ENCODE measurements around the gene DLG1. TPM values are rescaled to one million over a fixed set of nuclear protein-coding genes. Genes with fewer than 3 reads are reported as not detected.

DLG1 gene
- total RNA-seq, 2 experiments from 2014 or later, result 56.1 to 62.1 TPM

DNA sequence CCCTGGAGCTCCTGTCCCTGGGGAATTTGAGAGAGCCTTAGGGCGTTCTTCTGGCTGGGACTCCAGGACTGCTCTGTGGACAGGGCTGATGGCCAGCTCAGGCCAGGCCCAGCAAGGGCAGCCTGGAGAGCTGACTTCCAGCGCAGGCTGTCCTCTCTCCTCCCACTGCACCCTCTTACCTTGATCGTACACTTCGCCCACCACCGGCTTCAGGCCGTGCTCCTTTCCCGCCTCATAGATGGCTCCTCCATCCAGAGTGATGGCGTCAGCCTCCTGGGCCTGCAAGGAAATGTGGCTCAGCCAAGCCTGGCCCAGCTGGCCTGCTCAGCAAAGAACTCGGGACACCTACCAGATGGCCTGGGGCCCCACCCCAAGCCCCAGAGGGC lies 271.9 kb downstream of the DLG1 start:
- CTCF ChIA-PET, result interaction anchor here (0.8 kb wide), 1 partner anchor 54 kb away, joined by 4 read pairs; no protein-coding TSS in a partner anchor
- POLR2A ChIA-PET, result no interaction called here

DNA sequence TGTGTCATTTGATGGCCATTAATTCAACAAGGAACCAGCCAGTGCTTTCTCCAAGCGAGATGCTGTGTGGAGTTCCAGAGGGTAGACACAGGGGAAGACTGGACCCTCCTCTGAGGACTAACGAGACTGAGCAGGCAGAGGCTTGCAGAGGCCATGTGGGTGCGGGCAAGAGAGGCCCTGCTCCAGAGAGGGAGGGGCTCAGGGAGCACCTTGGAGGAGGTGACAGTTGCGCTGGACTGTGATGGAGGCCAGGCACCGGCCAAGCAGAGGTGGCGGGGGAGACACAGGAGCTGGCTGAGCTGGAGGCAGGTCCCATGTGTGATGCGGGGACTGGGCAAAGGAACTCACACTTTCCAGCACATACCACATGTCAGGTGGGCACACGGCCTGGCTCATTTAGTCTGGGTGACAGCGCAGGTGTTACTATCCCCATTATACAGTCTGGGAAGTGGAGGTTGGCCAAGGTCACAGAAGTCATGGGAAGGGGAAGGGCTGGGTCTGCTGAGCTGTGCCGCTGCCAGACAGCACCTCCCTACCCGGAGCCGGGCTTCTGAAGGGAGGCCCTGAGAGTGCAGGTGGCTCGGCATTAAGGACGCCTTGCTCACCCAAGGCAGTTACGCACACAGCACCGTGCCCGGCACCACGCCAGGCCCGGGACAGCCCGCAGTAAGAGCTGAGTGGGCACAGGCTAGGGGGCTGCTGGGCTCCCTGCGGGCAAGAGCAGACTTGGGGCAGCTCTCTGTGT lies 272.5 kb downstream of the DLG1 start:
- ChIA-PET CTCF (interaction anchor here (0.8 kb wide), 1 partner anchor 54 kb away, joined by 4 read pairs; no protein-coding TSS in a partner anchor), POLR2A (no interaction called here)

DNA sequence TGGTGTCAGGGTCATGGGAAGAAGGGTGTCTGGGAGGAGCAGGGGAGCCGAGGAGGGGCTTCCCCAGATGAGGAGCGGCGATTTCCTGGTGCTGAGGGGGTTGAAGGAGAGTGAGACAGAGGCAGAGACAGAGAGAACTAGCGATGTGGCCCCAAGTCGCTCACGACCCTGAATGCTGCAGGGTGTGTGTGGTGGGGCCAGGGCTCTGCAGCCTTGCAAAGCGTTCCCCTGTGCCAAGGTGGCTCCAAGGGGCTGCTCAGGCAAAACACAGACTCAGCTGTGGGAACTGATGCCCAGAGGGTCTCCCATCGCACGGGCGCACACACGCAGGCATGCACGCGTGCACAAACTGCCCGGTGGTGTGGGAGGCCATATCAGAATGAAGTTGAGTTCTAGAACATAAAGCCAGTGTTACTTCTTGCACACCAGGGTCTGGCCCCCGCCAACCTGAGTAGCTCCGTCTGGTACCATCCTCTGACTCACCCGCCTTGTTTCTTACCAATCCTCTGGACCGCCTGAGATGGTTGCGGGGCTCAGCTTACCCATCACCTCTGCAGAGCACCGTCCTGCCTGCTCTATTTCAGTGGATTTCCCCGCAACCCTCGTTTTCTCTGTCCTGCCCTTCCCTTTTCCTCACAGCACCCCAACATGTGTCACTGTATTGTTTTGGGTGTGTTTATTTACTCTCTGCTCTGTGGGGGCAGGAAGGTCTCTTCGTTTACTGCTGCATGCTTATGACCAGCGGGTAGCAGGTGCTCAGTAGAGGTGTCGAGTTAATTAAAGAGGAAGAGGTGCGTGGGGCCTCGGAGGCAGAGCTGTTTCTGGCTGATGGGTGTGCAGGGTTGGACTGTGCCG lies 273.3 kb downstream of the DLG1 start:
- CTCF ChIA-PET, result no interaction called here
- POLR2A ChIA-PET, result no interaction called here

DNA sequence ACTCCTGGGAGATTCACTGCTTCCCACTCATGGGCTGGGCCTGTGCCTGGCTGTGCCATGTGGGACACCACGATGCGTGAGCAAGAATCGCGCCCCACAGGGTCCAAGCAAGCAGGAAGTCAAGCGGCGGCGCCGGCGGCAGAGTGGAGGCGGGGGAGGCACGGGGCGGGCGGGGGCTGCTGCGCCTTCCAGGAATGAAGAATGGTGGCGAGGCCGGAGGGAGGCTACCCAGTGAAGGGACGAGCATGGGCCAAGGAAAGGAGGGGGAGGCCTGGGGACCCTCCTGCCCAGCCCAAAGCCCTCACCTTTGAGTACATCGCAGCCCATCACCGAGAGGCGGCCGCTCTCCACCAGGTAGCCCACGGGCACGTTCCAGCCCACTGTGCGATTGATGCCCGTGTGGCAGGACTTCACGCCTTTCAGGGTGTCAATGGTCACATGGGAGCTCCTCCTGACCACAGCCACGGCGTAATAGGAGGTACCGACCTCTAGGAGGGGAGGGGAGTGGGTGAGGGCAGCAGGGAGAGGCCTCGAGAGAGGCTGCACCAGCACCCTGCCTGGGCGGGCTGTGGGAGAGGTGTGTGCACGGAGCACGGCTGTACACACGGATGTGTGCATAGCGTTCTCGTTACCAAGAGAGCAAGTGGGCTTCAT lies 274.3 kb downstream of the DLG1 start:
- CTCF ChIA-PET, result no interaction called here
- POLR2A ChIA-PET, result no interaction called here

DNA sequence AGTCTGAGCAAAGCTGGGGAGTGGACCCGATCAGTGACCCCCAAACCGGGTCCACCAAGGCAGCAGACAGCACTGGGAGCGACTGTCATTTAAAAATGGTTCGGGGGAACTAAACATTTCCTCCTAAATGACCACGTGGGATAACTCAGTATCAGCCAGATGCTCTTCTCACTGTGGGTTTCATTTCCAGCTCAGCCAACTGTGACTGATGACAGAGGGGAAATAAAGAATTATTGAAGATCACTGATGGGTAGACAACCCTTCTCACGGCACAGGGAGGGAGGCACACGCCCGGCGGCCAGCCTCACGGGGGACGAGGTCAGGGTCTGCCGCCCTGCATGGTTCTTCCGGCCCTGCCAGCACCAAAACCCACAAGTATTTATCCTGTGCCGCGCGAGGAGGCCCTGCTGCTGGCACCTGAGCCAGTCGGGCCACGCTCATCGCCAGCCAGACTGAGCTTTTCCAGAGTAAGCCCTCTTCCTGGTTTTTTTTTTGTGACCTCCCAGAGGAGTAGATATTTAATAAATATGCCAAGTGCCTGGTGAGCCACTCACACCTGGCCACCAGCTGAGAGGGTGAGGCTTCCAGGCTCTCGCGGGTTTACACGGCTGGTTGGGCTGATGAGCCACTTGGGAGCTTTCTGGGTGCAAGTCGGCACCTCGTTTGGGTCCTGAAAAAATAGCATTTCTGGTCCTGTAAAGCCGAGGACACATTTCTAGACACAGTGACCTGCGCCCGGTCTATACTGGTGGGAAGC lies 275.0 kb downstream of the DLG1 start:
- POLR2A ChIA-PET, result no interaction called here
- CTCF ChIA-PET, result no interaction called here

GRCh38 chr3:197022405-197023231 lies 275.8 kb downstream of the DLG1 start:
- CTCF ChIA-PET, result no interaction called here
- POLR2A ChIA-PET, result no interaction called here

DNA sequence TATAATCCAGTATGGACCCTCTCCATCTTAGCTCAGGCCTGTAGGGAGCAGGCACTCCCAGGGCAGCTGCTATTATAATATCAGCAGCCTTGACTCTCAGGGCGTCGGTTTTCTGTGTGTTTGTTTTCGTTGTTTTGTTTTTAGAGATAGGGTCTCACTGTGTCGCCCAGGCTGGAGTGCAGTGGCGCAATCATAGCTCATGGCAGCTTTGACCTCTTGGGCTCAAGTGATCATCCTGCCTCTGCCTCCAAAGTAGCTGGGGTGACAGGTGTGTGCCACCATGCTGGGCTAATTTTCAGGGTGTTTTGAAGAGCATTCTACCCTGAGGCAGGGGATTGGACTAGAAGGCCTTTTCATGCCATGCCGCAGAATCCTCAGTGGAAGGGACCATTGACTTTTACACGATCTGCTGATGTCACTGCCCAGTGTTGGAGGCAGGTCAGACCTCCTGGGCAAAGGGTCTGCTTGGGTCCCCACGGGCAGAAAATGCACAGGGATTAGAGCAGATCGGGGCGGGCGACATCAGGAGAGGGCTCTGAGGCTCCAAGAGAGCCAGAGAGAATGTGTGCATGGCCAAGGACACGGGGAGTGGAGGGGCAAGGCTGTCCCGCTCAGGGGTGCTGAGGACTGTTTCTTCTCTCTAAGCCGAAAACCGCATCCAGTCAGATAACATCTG lies 276.5 kb downstream of the DLG1 start:
- ChIA-PET CTCF (interaction anchor here (2.4 kb wide), 1 partner anchor 7 kb away, joined by 6 read pairs; the partner anchor contains the start of gene MELTF), POLR2A (no interaction called here)

- POLR2A ChIA-PET, result no interaction called here
- CTCF ChIA-PET, result interaction anchor here (2.4 kb wide), 1 partner anchor 8 kb away, joined by 6 read pairs; the partner anchor contains the start of gene MELTF
Observed at GRCh38 chr3:197021231-197021630, 277.2 kb downstream of the DLG1 start.

- CTCF ChIA-PET, result interaction anchor here (2.4 kb wide), 1 partner anchor 10 kb away, joined by 6 read pairs; the partner anchor contains the start of gene MELTF
- POLR2A ChIA-PET, result no interaction called here
Observed at GRCh38 chr3:197019535-197019934, 278.9 kb downstream of the DLG1 start.

DNA sequence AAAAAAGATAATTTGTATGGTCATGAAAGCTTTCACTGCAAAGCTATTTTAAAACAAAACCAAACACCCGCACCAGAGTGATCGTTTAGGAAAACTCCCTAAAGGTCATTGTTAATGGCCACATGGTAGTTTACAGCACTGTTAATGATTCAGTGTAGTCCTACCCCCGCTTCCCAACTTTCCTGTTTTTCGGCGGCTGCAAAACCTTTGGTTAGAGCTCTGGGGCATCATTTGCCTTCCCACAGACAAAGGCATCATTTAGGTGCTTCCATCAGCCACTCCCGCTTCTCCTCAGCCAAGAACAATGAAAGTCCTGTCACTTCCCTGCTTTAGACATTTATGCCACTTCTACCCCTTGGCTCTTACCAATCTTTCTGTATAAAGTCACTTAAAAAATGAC lies 279.4 kb downstream of the DLG1 start:
- ChIA-PET POLR2A (no interaction called here), CTCF (no interaction called here)

- ChIA-PET CTCF (interaction anchor here (1.5 to 1.9 kb wide), 2 partner anchors 12 kb away, joined by 5 to 6 read pairs; partner anchors contain the start of gene MELTF), POLR2A (no interaction called here)
Observed at GRCh38 chr3:197017003-197017402, 281.4 kb downstream of the DLG1 start.

DNA sequence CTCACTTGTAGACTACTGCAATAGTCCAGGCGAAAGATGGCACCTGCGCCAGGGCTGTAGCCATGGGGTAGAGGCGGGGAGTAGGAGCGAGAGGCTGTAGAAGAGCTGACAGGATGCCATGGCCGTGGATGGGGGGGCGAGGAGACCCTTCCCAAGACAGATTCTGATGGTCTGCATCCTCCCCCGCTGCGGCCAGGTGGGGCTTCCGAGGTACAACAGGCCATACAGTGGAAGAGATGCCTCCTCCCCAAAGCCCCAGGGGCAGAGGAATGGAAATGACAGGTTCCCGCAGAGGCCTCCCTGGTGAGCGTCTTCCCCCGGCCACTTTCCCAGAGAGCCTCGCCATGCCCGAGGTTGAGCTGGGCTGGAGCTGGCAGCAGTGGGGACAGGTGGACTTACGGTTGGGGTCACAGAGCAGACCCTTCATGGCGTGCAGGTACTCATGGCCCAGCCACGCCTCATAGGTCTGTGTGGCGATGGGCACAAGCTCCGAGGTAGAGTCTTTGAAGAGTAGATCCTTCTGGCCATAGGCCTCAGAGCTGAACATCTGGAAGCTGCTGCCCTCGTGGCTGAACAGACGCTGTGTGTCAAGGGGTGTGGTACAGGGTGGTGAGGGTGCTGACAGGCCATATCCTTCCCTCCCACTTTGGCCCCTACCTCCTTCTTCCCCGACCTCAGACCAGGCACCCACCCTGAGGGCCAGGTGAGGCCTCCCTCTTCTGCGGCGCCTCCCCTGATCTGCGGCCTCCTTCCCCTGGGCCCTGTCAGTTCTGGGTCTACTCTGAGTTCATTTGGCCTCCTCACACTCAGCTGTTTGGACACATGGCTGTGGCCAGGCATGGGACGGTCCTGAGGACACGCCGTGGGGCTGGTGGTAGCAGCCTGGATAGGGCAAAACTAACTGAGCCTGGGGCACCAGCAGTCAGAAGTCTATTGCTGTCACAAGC lies 282.3 kb downstream of the DLG1 start:
- ChIA-PET CTCF (interaction anchor here (1.5 kb wide), 1 partner anchor 11 kb away, joined by 5 read pairs; no protein-coding TSS in a partner anchor), POLR2A (no interaction called here)

DNA sequence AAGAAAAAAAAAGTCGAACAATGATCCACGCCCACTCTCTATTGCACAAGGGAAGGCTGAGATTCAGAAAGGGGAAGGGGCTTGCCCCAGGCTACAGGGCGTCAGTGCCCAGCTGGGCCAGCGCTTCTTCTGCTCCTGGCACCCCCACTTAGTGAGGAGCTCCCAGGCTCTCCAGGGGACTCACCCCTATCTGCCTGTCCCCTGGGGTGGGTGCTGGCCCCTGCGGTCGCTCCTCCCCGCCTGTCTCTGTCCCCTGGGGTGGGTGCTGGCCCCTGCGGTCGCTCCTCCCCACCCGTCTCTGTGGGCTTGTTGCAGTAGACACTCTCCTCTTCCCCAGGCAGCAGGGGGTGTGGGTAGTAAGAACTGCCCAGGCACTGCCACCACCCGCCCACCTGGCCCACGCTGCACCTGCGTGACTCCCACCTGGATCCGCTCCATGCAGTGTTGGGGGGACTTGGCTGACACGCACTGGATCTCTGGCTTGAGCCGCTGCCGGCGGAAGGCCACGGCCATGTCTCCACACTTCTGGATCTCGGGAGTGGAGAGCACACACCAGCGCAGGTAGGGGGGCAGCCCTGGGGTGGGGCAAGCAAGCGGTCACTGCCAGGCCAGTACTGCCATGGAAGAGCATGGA lies 283.4 kb downstream of the DLG1 start:
- CTCF ChIA-PET, result interaction anchor here (2.0 kb wide), 1 partner anchor 14 kb away, joined by 4 read pairs; the partner anchor contains the start of gene MELTF

GRCh38 chr3:197014024-197014423 lies 284.4 kb downstream of the DLG1 start:
- ChIA-PET CTCF (interaction anchor here (2.0 kb wide), 1 partner anchor 15 kb away, joined by 4 read pairs; the partner anchor contains the start of gene MELTF), POLR2A (no interaction called here)

More for the DNA sequence above, 283.4 kb downstream of the DLG1 start:
- POLR2A ChIA-PET, result no interaction called here

GRCh38 chr3:197012540-197012883 lies 285.9 kb downstream of the DLG1 start:
- ChIA-PET POLR2A (no interaction called here), CTCF (no interaction called here)

DNA sequence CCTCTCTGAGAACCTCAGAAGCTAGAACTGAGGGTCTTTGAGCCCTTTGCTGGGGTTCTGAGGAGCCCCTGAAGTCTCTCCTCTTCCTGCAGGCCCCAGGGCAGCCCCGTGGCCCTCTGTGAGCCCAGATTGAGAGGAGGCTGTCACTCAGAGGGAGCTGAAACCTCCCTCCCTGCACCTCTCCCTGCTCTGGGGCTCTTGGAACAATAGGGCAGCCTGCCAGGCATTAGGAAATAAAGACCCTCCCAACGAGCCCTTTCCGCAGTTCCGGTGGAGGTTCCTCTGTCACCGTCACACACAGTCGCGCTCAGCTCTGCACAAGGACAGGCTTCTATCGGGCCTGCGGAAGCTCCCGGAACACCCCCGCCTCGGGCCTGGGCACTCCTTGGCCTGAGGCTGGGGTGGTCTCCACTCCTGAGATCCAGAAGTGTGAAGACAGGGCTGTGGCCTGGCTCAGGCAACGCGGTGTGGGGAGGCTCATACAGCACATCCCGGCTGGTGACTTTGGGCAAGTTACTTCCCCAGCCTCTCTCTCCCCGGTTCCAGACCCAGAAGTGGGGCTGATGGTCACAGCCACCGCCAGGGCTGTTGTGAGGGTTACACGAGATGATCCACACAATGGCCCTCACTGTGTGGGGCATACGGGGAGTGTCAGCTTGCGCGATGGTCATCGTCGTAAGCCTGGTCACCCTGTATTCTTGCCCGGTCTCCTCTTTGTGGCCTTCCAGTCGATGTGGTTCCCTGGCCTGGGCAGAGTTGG lies 286.5 kb downstream of the DLG1 start:
- CTCF ChIA-PET, result interaction anchor here (0.6 to 2.5 kb wide), 2 partner anchors 18 to 449 kb away, joined by 3 to 6 read pairs; partner anchors contain the start of gene MELTF
- POLR2A ChIA-PET, result no interaction called here

All from activated CD8-positive, alpha-beta memory T cell treated with anti-CD3 and anti-CD28 coated beads for 36 hours (primary cell).